HepG2 (cell line): ENCODE data around the gene GPSM1. TPM values are rescaled to one million over a fixed set of nuclear protein-coding genes. Genes with fewer than 3 reads are reported as not detected.
A peak's percentile ranks its signal among the peaks of the same experiment; 100 is the strongest.

ENCODE experiments used
- ATAC-seq: fragments of 200-7000 bp; cut with Tn5 transposase; 3 replicates; pipeline ENCODE4 v1.9.1; 2020; ENCODE audit warnings: mild to moderate bottlenecking, moderate library complexity
- BruUV-seq: library from RNA; stranded (reverse); fragments of 400-500 nt; replicated peaks from 2 replicates; lab custom pipeline; 2021; lab: Mats Ljungman, UMichigan
- CTCF ChIA-PET: fragments of 300-600 bp; formaldehyde crosslinking; extraction: SDS; loops from one replicate; lab custom pipeline; 2021; ENCODE audit warnings: low total read pairs, inconsistent platforms, low intra/inter-chr PET ratio; lab: Yijun Ruan, JAX
- POLR2A ChIA-PET: fragments of 350-600 bp; sonication (Branson Sonifier 250); formaldehyde crosslinking; loops from one replicate; lab custom pipeline; 2020; ENCODE audit warnings: antibody characterized with exemption, inconsistent platforms; lab: Yijun Ruan, JAX
- DNase-seq: peaks from one replicate; pipeline ENCODE4 v3.0.0-alpha.2; 2015; ENCODE audit warnings: low spot score
- FAIRE-seq: peaks from 3 replicates; lab custom pipeline; 2011; peaks lifted over from hg19 to GRCh38; lab: Jason Lieb, UNC
- H2AFZ ChIP-seq: one replicate; pipeline ENCODE4 v1.6.1; 2011; ENCODE audit warnings: low read length, inconsistent platforms
- H3K27ac ChIP-seq: fragments of 300-600 bp; 3 replicates; pipeline ENCODE4 v1.8.0; 2011; ENCODE audit warnings: mixed run types, mild to moderate bottlenecking, mixed read lengths, low read length, inconsistent platforms; ENCODE audit not compliant: insufficient read depth; ENCODE audit errors: extremely low read length
- H3K27me3 ChIP-seq, 2 experiments: fragments of 200-600 bp in 1 of 2; 2 replicates in 1 of 2; 3 replicates in 1 of 2; pipeline versions ENCODE4 v1.6.0 to v1.8.0; 2011; ENCODE audit warnings: low read length in 2 of 2, mild to moderate bottlenecking in 2 of 2, moderate library complexity in 2 of 2, inconsistent platforms in 1 of 2; ENCODE audit not compliant: insufficient read depth in 2 of 2, control insufficient read depth in 1 of 2
- H3K36me3 ChIP-seq, 2 experiments: fragments of 200-600 bp in 1 of 2; replicated peaks in 1 of 2; 2 replicates in 1 of 2; 3 replicates in 1 of 2; pipeline versions ENCODE4 v1.5.1 to v1.8.0; 2011; ENCODE audit warnings: low read length in 2 of 2, inconsistent platforms in 1 of 2; ENCODE audit not compliant: insufficient read depth in 2 of 2, control insufficient read depth in 1 of 2
- H3K4me1 ChIP-seq: 2 replicates; pipeline ENCODE4 v1.5.1; 2012; ENCODE audit warnings: low read length, inconsistent platforms; ENCODE audit not compliant: insufficient read depth
- H3K4me2 ChIP-seq: 2 replicates; pipeline ENCODE4 v1.6.0; 2011; ENCODE audit warnings: low read depth, low read length, inconsistent platforms
- H3K4me3 ChIP-seq, 3 experiments: fragments of 200-600 bp in 1 of 3; sonication (generic), shearing (Covaris generic) in 1 of 3; replicated peaks in 1 of 3; 2 replicates each; pipeline ENCODE4 v1.5.1; 2011 to 2016; ENCODE audit warnings: low read length in 3 of 3, inconsistent platforms in 2 of 3, low read depth in 2 of 3, mild to moderate bottlenecking in 2 of 3, control low read depth in 1 of 3, mixed read lengths in 1 of 3; ENCODE audit not compliant: insufficient read depth in 1 of 3
- H3K79me2 ChIP-seq: one replicate; pipeline ENCODE4 v1.6.1; 2011; ENCODE audit warnings: low read length, inconsistent platforms; ENCODE audit not compliant: insufficient read depth
- H3K9ac ChIP-seq: 2 replicates; pipeline ENCODE4 v1.6.0; 2011; ENCODE audit warnings: mild to moderate bottlenecking, low read depth, low read length, inconsistent platforms; ENCODE audit not compliant: insufficient read depth
- H3K9me3 ChIP-seq: 2 replicates; pipeline ENCODE4 v1.5.1; 2012; ENCODE audit warnings: mild to moderate bottlenecking, low read length
- H4K20me1 ChIP-seq: 2 replicates; pipeline ENCODE4 v1.6.0; 2011; ENCODE audit warnings: inconsistent platforms, mild to moderate bottlenecking, low read length, moderate library complexity; ENCODE audit not compliant: insufficient read depth
- EZH2 ChIP-seq: conservative IDR thresholded peaks from 2 replicates; pipeline ENCODE4 v1.6.1; 2012; ENCODE audit warnings: mild to moderate bottlenecking, low read depth, low read length, moderate library complexity
- PAXIP1 ChIP-seq: sonication (generic); formaldehyde crosslinking; conservative IDR thresholded peaks from 2 replicates; pipeline ENCODE4 v1.4.0; 2020; ENCODE audit warnings: mild to moderate bottlenecking, missing genetic modification reagents, moderate library complexity
- WGBS: methylation state at CpG from one replicate; pipeline ENCODE4 v1.1.6; 2017; ENCODE audit warnings: low lambda C conversion rate; 5-methylcytosine and 5-hydroxymethylcytosine counted together
- in situ Hi-C: cut with HindIII; loops from 2 replicates; pipeline ENCODE4 v1.10.0; 2017; ENCODE audit warnings: low pct_unique_long_range_greater_than_20kb; ENCODE audit not compliant: extremely low pct_ligation_motif_present
- intact Hi-C: fragments of 100-400 bp; cut with micrococcal nuclease; formaldehyde crosslinking; loops from one replicate; pipeline ENCODE4 v1.10.0; 2022; ENCODE audit not compliant: unreplicated experiment
- polyA plus RNA-seq, 8 experiments: library from polyadenylated mRNA; depleted of rRNA in 3 of 8; stranded (reverse) in 7 of 8; unstranded in 1 of 8; fragments of >200 nt; fragmentation: Illumina TruSeq in 4 of 8; extraction: Trizol in 4 of 8; gene quantifications; 2 replicates each; pipeline versions ENCODE4 v1.2.1 to v1.2.3, GENCODE V29; 2011 to 2016; ENCODE audit warnings: low read depth in 4 of 8, missing spikeins in 1 of 8, mixed read lengths in 1 of 8; ENCODE audit not compliant: insufficient read depth in 1 of 8
- total RNA-seq, 5 experiments: library from RNA; depleted of rRNA; stranded (reverse); fragments of >200 nt; fragmentation: Illumina TruSeq; extraction: Trizol; gene quantifications; 2 replicates each; pipeline ENCODE4 v1.2.3, GENCODE V29; 2016; ENCODE audit warnings: low read depth in 1 of 5

The GPSM1 gene
- total and polyA plus RNA-seq, 2 of the 13 experiments (the other 11 are each of a cell fraction or from before 2014, with no cell fraction given): 1.0 to 2.4 TPM

GRCh38 chr9:136286987-136287379 lies 40.4 kb upstream of the GPSM1 start:
- no peak for ATAC-seq
- intact Hi-C loops: no loop called here
- CTCF ChIA-PET: no interaction called here

More at GRCh38 chr9:136286987-136287379, 40.4 kb upstream of the GPSM1 start:
- no peaks in the 10 kb centered on the region for H4K20me1 ChIP-seq
- FAIRE-seq (no peak), DNase-seq (no peak)
- peaks cover 8% of the 10 kb centered on the region; the same call in 1 of the 2 replicates for H3K4me1 ChIP-seq
- no peaks in the 10 kb centered on the region for H3K36me3 ChIP-seq
- POLR2A ChIA-PET: interaction anchor here (1.6 kb wide), 1 partner anchor 19 kb away, joined by 4 read pairs; no protein-coding TSS in a partner anchor
- no peaks in the 10 kb centered on the region for H3K9me3 ChIP-seq
- H2AFZ ChIP-seq: no peak overlapping the region
- no TSS peak for BruUV-seq
- TF ChIP-seq EZH2 (0 out of 2 replicates have a peak, but pooled peaks have one; percentile 46), PAXIP1 (CRISPR knock-in tag) (no peak)
- H3K27me3 ChIP-seq: peaks cover 17 to 79% of the 10 kb centered on the region in 2 experiments
- H3K4me2 ChIP-seq: no peak overlapping the region
- in situ Hi-C loops: loop anchor here (10.0 kb wide), 1 partner anchor 112 kb away; no protein-coding TSS in a partner anchor
- no peak overlapping the region for H3K9ac ChIP-seq
- H3K4me3 ChIP-seq: no peak overlapping the region
- H3K79me2 ChIP-seq: no peaks in the 10 kb centered on the region
- no peak overlapping the region for H3K27ac ChIP-seq
- WGBS: 29% methylated on average over 11 of the region's 13 CpGs
